ENCODE measurements around the gene SAFB. TPM values are rescaled to one million over a fixed set of nuclear protein-coding genes. Genes with fewer than 3 reads are reported as not detected.

The SAFB gene
- total RNA-seq, 2 donors from 2014 or later = 28.6 to 101 TPM

- H3K4me1 ChIP-seq (ENCODE audit: control insufficient read depth in 1 of 2, low read depth in 2 of 2) = peaks cover 55 to 72% of the 10 kb centered on the region in 2 donors
- peak overlapping the region; percentile 97 for H3K4me3 ChIP-seq
- DNase-seq (ENCODE audit: low spot score) (no peak), ATAC-seq (ENCODE audit: insufficient number of reproducible peaks, low FRiP score, low read depth) (no peak)
- H3K36me3 ChIP-seq = peaks cover 16% of the 10 kb centered on the region
- H3K27ac ChIP-seq = peak overlapping the region in 1 of 2 donors; percentile 95
- no peak for TF ChIP-seq CTCF (IDR thresholded peaks at IDR 0.05)
- no peaks in the 10 kb centered on the region for H3K9me3 ChIP-seq
- H3K27me3 ChIP-seq (replicated peaks; ENCODE audit: insufficient read depth) = no peaks in the 10 kb centered on the region
These were observed 1.9 kb downstream of the SAFB start for GRCh38 chr19:5624741-5625278.

GRCh38 chr19:5625641-5626040 lies 2.8 kb downstream of the SAFB start:
- Histone ChIP-seq H3K27ac (no peak overlapping the region), H3K36me3 (peaks cover 16% of the 10 kb centered on the region), H3K4me3 (peak overlapping the region; percentile 97), H3K27me3 (replicated peaks; ENCODE audit: insufficient read depth) (no peaks in the 10 kb centered on the region), H3K4me1 (ENCODE audit: control insufficient read depth in 1 of 2, low read depth in 2 of 2) (peaks cover 51 to 70% of the 10 kb centered on the region in 2 donors), H3K9me3 (no peaks in the 10 kb centered on the region)
- no peak for TF ChIP-seq CTCF (IDR thresholded peaks at IDR 0.05)
- ATAC-seq (ENCODE audit: insufficient number of reproducible peaks, low FRiP score, low read depth) = no peak
- no peak for DNase-seq (ENCODE audit: low spot score)

GRCh38 chr19:5627395-5627904 lies 4.6 kb downstream of the SAFB start:
- no peak for TF ChIP-seq CTCF (IDR thresholded peaks at IDR 0.05)
- peaks cover 16% of the 10 kb centered on the region for H3K36me3 ChIP-seq
- H3K27ac ChIP-seq = peak overlapping the region; percentile 26 to 34
- H3K4me1 ChIP-seq (ENCODE audit: control insufficient read depth in 1 of 2, low read depth in 2 of 2) = peaks cover 58 to 80% of the 10 kb centered on the region in 2 donors
- no peaks in the 10 kb centered on the region for H3K27me3 ChIP-seq (replicated peaks; ENCODE audit: insufficient read depth)
- no peak overlapping the region for H3K4me3 ChIP-seq
- ATAC-seq (ENCODE audit: insufficient number of reproducible peaks, low FRiP score, low read depth) (no peak), DNase-seq (ENCODE audit: low spot score) (no peak)
- H3K9me3 ChIP-seq = no peaks in the 10 kb centered on the region

- DNase-seq (ENCODE audit: low spot score) = no peak
- ATAC-seq (ENCODE audit: insufficient number of reproducible peaks, low FRiP score, low read depth) = no peak
- TF ChIP-seq CTCF (IDR thresholded peaks at IDR 0.05) = no peak
- Histone ChIP-seq H3K27ac (peak overlapping the region; percentile 26 to 34), H3K4me1 (ENCODE audit: control insufficient read depth in 1 of 2, low read depth in 2 of 2) (peaks cover 64 to 84% of the 10 kb centered on the region in 2 donors), H3K27me3 (replicated peaks; ENCODE audit: insufficient read depth) (no peaks in the 10 kb centered on the region), H3K36me3 (peaks cover 16% of the 10 kb centered on the region), H3K4me3 (no peak overlapping the region), H3K9me3 (no peaks in the 10 kb centered on the region)
These were observed 5.6 kb downstream of the SAFB start for GRCh38 chr19:5628461-5628860.

- Histone ChIP-seq H3K27me3 (replicated peaks; ENCODE audit: insufficient read depth) (no peaks in the 10 kb centered on the region), H3K9me3 (no peaks in the 10 kb centered on the region), H3K4me1 (ENCODE audit: control insufficient read depth in 1 of 2, low read depth in 2 of 2) (peaks cover 64 to 84% of the 10 kb centered on the region in 2 donors), H3K4me3 (no peak overlapping the region), H3K36me3 (peaks cover 16% of the 10 kb centered on the region), H3K27ac (peak overlapping the region; percentile 26 to 30)
- no peak for TF ChIP-seq CTCF (IDR thresholded peaks at IDR 0.05)
- DNase-seq (ENCODE audit: low spot score) (no peak), ATAC-seq (ENCODE audit: insufficient number of reproducible peaks, low FRiP score, low read depth) (no peak)
These were observed 6.1 kb downstream of the SAFB start for GRCh38 chr19:5628919-5629481.
